Lung microvascular endothelial cell (primary cell): Measurements from ENCODE around the gene ITK. TPM values are rescaled to one million over a fixed set of nuclear protein-coding genes. Genes with fewer than 3 reads are reported as not detected.
"Not testable (repeated sequence)": the region's sequence is repeated elsewhere in the genome, so short reads cannot be mapped to it uniquely, and the experiment has no call there.

Experiments used
- DNase-seq, 2 donors: peaks; one replicate each; pipeline versions ENCODE4 v3.0.0 to v3.0.0-alpha.2; 2010; ENCODE audit warnings: low read depth in 2 of 2
- total RNA-seq: library from RNA; depleted of rRNA; stranded (reverse); fragments of >200 nt; gene quantifications from 2 replicates; pipeline ENCODE4 v1.2.1, GENCODE V29; 2014

ITK gene
- total RNA-seq, 1 donor from 2014 or later: not detected

GRCh38 chr5:157210652-157211051 lies 30.0 kb downstream of the ITK start:
- not testable (repeated sequence) for DNase-seq

- DNase-seq: no peak
Measured at GRCh38 chr5:157212307-157212706, 31.7 kb downstream of the ITK start.

GRCh38 chr5:157213527-157214243 lies 33.0 kb downstream of the ITK start:
- DNase-seq: no peak

GRCh38 chr5:157214415-157214814 lies 33.8 kb downstream of the ITK start:
- DNase-seq: no peak

- no peak for DNase-seq
Measured at GRCh38 chr5:157214861-157215513, 34.3 kb downstream of the ITK start.

GRCh38 chr5:157215514-157216167 lies 35.0 kb downstream of the ITK start:
- no peak for DNase-seq

- no peak for DNase-seq
Measured at GRCh38 chr5:157216391-157217142, 35.9 kb downstream of the ITK start.

GRCh38 chr5:157217289-157218024 lies 36.8 kb downstream of the ITK start:
- no peak for DNase-seq

GRCh38 chr5:157219491-157220271 lies 39.0 kb downstream of the ITK start:
- DNase-seq: no peak

- no peak for DNase-seq
Measured at GRCh38 chr5:157221959-157222358, 41.3 kb downstream of the ITK start.

- DNase-seq: no peak
Measured at GRCh38 chr5:157222506-157223230, 42.0 kb downstream of the ITK start.

- no peak for DNase-seq
Measured at GRCh38 chr5:157225469-157226422, 45.1 kb downstream of the ITK start.

GRCh38 chr5:157230610-157231009 lies 50.0 kb downstream of the ITK start:
- DNase-seq: no peak

- no peak for DNase-seq
Measured at GRCh38 chr5:157232706-157233105, 52.1 kb downstream of the ITK start.

GRCh38 chr5:157233515-157233914 lies 52.9 kb downstream of the ITK start:
- DNase-seq: no peak

- no peak for DNase-seq
Measured at GRCh38 chr5:157236423-157236822, 55.8 kb downstream of the ITK start.

- DNase-seq: no peak
Measured at GRCh38 chr5:157241483-157241882, 60.8 kb downstream of the ITK start.

GRCh38 chr5:157244704-157245103 lies 64.1 kb downstream of the ITK start:
- DNase-seq: not testable (repeated sequence)

GRCh38 chr5:157245476-157245875 lies 64.8 kb downstream of the ITK start:
- peak in 1 of 2 donors; percentile 27 for DNase-seq
